HCT116 (cell line): ENCODE results near the gene CDK11B. TPM values are rescaled to one million over a fixed set of nuclear protein-coding genes. Genes with fewer than 3 reads are reported as not detected.
A peak's percentile ranks its signal among the peaks of the same experiment; 100 is the strongest.
"Not testable (repeated sequence)": the region's sequence is repeated elsewhere in the genome, so short reads cannot be mapped to it uniquely, and the experiment has no call there.

Experiments used
- ATAC-seq: fragments of 200-7000 bp; cut with Tn5 transposase; 2 replicates; pipeline ENCODE4 v1.9.1; 2020; ENCODE audit warnings: mild to moderate bottlenecking, moderate library complexity
- BruUV-seq: library from RNA; stranded (reverse); fragments of 400-500 nt; replicated peaks from 2 replicates; lab custom pipeline; 2021; lab: Mats Ljungman, UMichigan
- CTCF ChIA-PET: fragments of 300-600 bp; sonication (Branson Sonifier 250); formaldehyde crosslinking; loops from one replicate; lab custom pipeline; 2021; ENCODE audit warnings: antibody characterized with exemption; lab: Charles Lee
- POLR2A ChIA-PET: fragments of 300-600, 350-600 bp; sonication (Branson Sonifier 250); formaldehyde crosslinking; loops from one replicate; lab custom pipeline; 2021; ENCODE audit warnings: antibody characterized with exemption; lab: Charles Lee
- RAD21 ChIA-PET, 2 experiments: fragments of 300-600 bp; sonication (Branson Sonifier 250); formaldehyde crosslinking; loops; one replicate each; lab custom pipeline; 2023; ENCODE audit warnings: low total read pairs in 2 of 2; ENCODE audit not compliant: uncharacterized antibody in 2 of 2, unreplicated experiment in 2 of 2, low non-redundant PET in 1 of 2; lab: Charles Lee
- DNase-seq: peaks from one replicate; pipeline ENCODE4 v3.0.0-alpha.2; 2010; ENCODE audit warnings: low read depth, low spot score
- H2AFZ ChIP-seq: fragments of 200-600 bp; shearing (Covaris generic), sonication (generic); 2 replicates; pipeline ENCODE4 v1.6.1; 2017; ENCODE audit warnings: low read depth, mixed run types, mixed read lengths, antibody characterized with exemption, low read length; ENCODE audit not compliant: poor library complexity, severe bottlenecking
- H3K27ac ChIP-seq: 2 replicates; pipeline ENCODE4 v1.5.1; 2012; ENCODE audit warnings: low read depth, low read length
- H3K27me3 ChIP-seq: fragments of 200-600 bp; sonication (generic); 2 replicates; pipeline ENCODE4 v1.6.1; 2016; ENCODE audit warnings: mixed run types, low read length, mixed read lengths; ENCODE audit not compliant: insufficient read depth
- H3K36me3 ChIP-seq, 2 experiments: fragments of 200-500 bp in 1 of 2; fragments of 200-600 bp in 1 of 2; sonication (Bioruptor generic) in 1 of 2; sonication (generic) in 1 of 2; 2 replicates each; pipeline versions ENCODE4 v1.5.1 to v1.6.1; 2014 to 2016; ENCODE audit warnings: low read length in 2 of 2, inconsistent platforms in 1 of 2, mixed read lengths in 1 of 2, mixed run types in 1 of 2; ENCODE audit not compliant: insufficient read depth in 2 of 2, control insufficient read depth in 1 of 2
- H3K4me1 ChIP-seq, 2 experiments: fragments of 200-600 bp in 1 of 2; sonication (generic) in 1 of 2; 2 replicates each; pipeline versions ENCODE4 v1.5.1 to v1.6.1; 2012 to 2017; ENCODE audit warnings: low read length in 2 of 2, inconsistent platforms in 1 of 2, mild to moderate bottlenecking in 1 of 2, mixed read lengths in 1 of 2, mixed run types in 1 of 2, moderate library complexity in 1 of 2; ENCODE audit not compliant: insufficient read depth in 2 of 2, control insufficient read depth in 1 of 2
- H3K4me2 ChIP-seq: fragments of 200-600 bp; sonication (generic); 2 replicates; pipeline ENCODE4 v1.6.1; 2017; ENCODE audit warnings: mixed run types, low read length, mixed read lengths
- H3K4me3 ChIP-seq, 2 experiments: fragments of 200-600 bp in 1 of 2; sonication (generic) in 1 of 2; replicated peaks in 1 of 2; 2 replicates each; pipeline ENCODE4 v1.5.1; 2011 to 2016; ENCODE audit warnings: low read length in 2 of 2, control low read depth in 1 of 2, low read depth in 1 of 2, mild to moderate bottlenecking in 1 of 2, mixed read lengths in 1 of 2, mixed run types in 1 of 2
- H3K79me2 ChIP-seq: fragments of 200-600 bp; sonication (generic); 2 replicates; pipeline ENCODE4 v1.6.1; 2017; ENCODE audit warnings: mild to moderate bottlenecking, mixed run types, low read length, moderate library complexity, mixed read lengths; ENCODE audit not compliant: insufficient read depth
- H3K9ac ChIP-seq: fragments of 200-600 bp; sonication (generic); 2 replicates; pipeline ENCODE4 v1.6.1; 2016; ENCODE audit warnings: low read length, mixed read lengths
- H3K9me2 ChIP-seq: fragments of 200-600 bp; sonication (generic), shearing (Covaris generic); 2 replicates; pipeline ENCODE4 v1.6.1; 2017; ENCODE audit warnings: mixed run types, mild to moderate bottlenecking, moderate library complexity; ENCODE audit not compliant: insufficient read depth
- H3K9me3 ChIP-seq, 2 experiments: fragments of 200-500 bp in 1 of 2; fragments of 200-600 bp in 1 of 2; sonication (Bioruptor generic) in 1 of 2; sonication (generic) in 1 of 2; 2 replicates each; pipeline ENCODE4 v1.6.1; 2014 to 2017; ENCODE audit warnings: low read length in 2 of 2, mixed read lengths in 2 of 2, inconsistent platforms in 1 of 2, low read depth in 1 of 2, mild to moderate bottlenecking in 1 of 2, mixed run types in 1 of 2, moderate library complexity in 1 of 2; ENCODE audit not compliant: control insufficient read depth in 1 of 2, insufficient read depth in 1 of 2
- H4K20me1 ChIP-seq: fragments of 200-600 bp; sonication (generic), shearing (Covaris generic); 2 replicates; pipeline ENCODE4 v1.6.1; 2017; ENCODE audit warnings: mixed run types, mild to moderate bottlenecking, moderate library complexity; ENCODE audit not compliant: insufficient read depth
- CEBPB ChIP-seq: IDR thresholded peaks from 2 replicates; pipeline ENCODE4 v1.6.1; 2012; ENCODE audit warnings: low read depth
- ELF1 ChIP-seq: IDR thresholded peaks from 2 replicates; pipeline ENCODE4 v1.6.1; 2012; ENCODE audit warnings: low read depth, borderline replicate concordance
- EZH2phosphoT487 ChIP-seq: fragments of 200-600 bp; IDR thresholded peaks from 2 replicates; pipeline ENCODE4 v1.6.1; 2018; ENCODE audit warnings: antibody characterized with exemption, borderline replicate concordance
- JUND ChIP-seq: IDR thresholded peaks from 2 replicates; pipeline ENCODE4 v1.6.1; 2012
- TCF7L2 ChIP-seq: IDR thresholded peaks from 2 replicates; pipeline ENCODE4 v1.7.0; 2011; ENCODE audit warnings: borderline replicate concordance, inconsistent platforms; ENCODE audit not compliant: insufficient read depth, insufficient read length; ENCODE audit errors: extremely low read depth
- YY1 ChIP-seq: IDR thresholded peaks from 2 replicates; pipeline ENCODE4 v1.6.1; 2011; ENCODE audit warnings: low read length, low read depth, moderate library complexity, mild to moderate bottlenecking; ENCODE audit not compliant: insufficient replicate concordance; ENCODE audit errors: extremely low read depth
- ZFX ChIP-seq: fragments of 450-650 bp; IDR thresholded peaks from 2 replicates; pipeline ENCODE4 v1.6.1; 2017
- ZNF274 ChIP-seq: fragments of 200-500 bp; sonication (Bioruptor generic); IDR thresholded peaks from 2 replicates; pipeline ENCODE4 v1.6.1; 2014; ENCODE audit warnings: mild to moderate bottlenecking, low read depth, low read length, inconsistent platforms
- intact Hi-C: fragments of 100-400 bp; cut with micrococcal nuclease; formaldehyde crosslinking; loops from 2 replicates; pipeline ENCODE4 v1.10.0; 2022
- total RNA-seq: library from RNA; stranded (reverse); gene quantifications from one replicate; pipeline ENCODE4 v1.2.1, GENCODE V29; 2021; ENCODE audit not compliant: unreplicated experiment
- TF ChIP-seq, protein P1 (sequence below), 3 experiments: fragments of 200-600 bp in 1 of 3; sonication (generic) in 1 of 3; IDR thresholded peaks in 2 of 3; conservative IDR thresholded peaks in 1 of 3; 2 replicates each; pipeline ENCODE4 v1.5.1; 2012 to 2017; ENCODE audit warnings: low read depth in 2 of 3, low read length in 2 of 3, antibody characterized with exemption in 1 of 3, borderline replicate concordance in 1 of 3, control low read depth in 1 of 3, mild to moderate bottlenecking in 1 of 3, mixed read lengths in 1 of 3, mixed run types in 1 of 3, moderate library complexity in 1 of 3; ENCODE audit not compliant: insufficient read depth in 1 of 3
- TF ChIP-seq, protein P2 (sequence below): IDR thresholded peaks from 2 replicates; pipeline ENCODE4 v1.6.1; 2011; ENCODE audit warnings: mild to moderate bottlenecking, low read length, moderate library complexity; ENCODE audit not compliant: insufficient replicate concordance; ENCODE audit errors: extremely low read depth

CDK11B gene
- total RNA-seq, 1 experiment from 2014 or later: 31.5 TPM

DNA sequence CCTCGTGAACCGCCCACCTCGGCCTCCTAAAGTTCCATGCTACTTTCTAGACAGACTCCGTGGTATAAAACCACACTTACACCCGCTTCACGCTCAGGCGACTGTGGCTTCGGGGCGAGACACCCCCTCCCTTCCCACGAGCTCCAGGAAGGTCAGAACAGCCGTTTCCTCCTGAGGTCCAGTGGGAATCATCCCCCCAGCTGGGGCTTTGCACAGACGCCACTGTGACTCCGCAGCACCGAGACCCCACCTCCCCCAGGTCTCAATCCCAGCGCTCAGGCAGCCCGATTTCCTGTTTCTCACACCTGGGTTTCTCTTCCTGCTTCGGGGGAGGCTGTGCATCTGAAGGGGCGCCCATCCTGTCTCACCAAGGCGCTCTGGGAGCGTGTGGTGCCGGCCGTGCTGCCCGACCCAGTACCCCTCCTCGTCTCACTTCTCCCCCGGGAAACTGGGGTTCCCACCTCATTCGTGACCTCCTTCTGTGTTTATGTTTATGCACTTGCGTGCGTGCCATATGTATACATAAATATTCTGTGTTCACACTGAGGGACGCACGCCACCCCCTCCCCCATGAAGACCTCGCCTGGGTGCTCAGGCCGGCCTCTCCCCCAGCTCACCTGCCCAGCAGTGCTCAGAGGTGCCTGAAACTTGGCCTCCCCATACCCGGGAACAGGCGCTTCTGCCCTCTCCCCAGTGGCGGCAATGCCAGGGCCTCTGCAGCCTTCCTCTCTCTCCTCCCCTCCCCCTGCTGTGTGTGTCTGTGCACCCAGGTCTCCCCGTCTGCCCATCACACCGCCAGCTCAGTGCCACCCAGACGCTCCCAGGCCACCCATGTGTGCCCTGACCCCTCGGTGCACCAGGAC, 19.1 kb upstream of the CDK11B start:
- Histone ChIP-seq H3K4me1 (peaks cover 0 to 7% of the 10 kb centered on the region in 2 experiments; a peak in 1 of 4 replicates), H3K9me2 (no peaks in the 10 kb centered on the region), H3K27ac (0 out of 2 replicates have a peak overlapping the region, but pooled peaks have one; percentile 15), H3K36me3 (no peaks in the 10 kb centered on the region), H3K27me3 (no peaks in the 10 kb centered on the region), H2AFZ (no peak overlapping the region), H3K9me3 (no peaks in the 10 kb centered on the region), H3K9ac (no peak overlapping the region), H3K79me2 (no peaks in the 10 kb centered on the region), H3K4me3 (no peak overlapping the region), H3K4me2 (no peak overlapping the region), H4K20me1 (no peaks in the 10 kb centered on the region)
- TF ChIP-seq, protein P1, sequence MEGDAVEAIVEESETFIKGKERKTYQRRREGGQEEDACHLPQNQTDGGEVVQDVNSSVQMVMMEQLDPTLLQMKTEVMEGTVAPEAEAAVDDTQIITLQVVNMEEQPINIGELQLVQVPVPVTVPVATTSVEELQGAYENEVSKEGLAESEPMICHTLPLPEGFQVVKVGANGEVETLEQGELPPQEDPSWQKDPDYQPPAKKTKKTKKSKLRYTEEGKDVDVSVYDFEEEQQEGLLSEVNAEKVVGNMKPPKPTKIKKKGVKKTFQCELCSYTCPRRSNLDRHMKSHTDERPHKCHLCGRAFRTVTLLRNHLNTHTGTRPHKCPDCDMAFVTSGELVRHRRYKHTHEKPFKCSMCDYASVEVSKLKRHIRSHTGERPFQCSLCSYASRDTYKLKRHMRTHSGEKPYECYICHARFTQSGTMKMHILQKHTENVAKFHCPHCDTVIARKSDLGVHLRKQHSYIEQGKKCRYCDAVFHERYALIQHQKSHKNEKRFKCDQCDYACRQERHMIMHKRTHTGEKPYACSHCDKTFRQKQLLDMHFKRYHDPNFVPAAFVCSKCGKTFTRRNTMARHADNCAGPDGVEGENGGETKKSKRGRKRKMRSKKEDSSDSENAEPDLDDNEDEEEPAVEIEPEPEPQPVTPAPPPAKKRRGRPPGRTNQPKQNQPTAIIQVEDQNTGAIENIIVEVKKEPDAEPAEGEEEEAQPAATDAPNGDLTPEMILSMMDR (IDR thresholded peaks at IDR 0.05 in 2 of 3, conservative IDR thresholded peaks at IDR 0.05 in 1 of 3; ENCODE audit: borderline replicate concordance in 1 of 3, insufficient read depth in 1 of 3, low read depth in 2 of 3, low read length in 2 of 3): no peak
- TF ChIP-seq, protein P2, sequence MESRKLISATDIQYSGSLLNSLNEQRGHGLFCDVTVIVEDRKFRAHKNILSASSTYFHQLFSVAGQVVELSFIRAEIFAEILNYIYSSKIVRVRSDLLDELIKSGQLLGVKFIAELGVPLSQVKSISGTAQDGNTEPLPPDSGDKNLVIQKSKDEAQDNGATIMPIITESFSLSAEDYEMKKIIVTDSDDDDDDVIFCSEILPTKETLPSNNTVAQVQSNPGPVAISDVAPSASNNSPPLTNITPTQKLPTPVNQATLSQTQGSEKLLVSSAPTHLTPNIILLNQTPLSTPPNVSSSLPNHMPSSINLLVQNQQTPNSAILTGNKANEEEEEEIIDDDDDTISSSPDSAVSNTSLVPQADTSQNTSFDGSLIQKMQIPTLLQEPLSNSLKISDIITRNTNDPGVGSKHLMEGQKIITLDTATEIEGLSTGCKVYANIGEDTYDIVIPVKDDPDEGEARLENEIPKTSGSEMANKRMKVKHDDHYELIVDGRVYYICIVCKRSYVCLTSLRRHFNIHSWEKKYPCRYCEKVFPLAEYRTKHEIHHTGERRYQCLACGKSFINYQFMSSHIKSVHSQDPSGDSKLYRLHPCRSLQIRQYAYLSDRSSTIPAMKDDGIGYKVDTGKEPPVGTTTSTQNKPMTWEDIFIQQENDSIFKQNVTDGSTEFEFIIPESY: no peak
- TF ChIP-seq YY1 (no peak), JUND (no peak), ELF1 (no peak), EZH2phosphoT487 (no peak), TCF7L2 (no peak), CEBPB (no peak), ZNF274 (no peak), ZFX (no peak)
- ATAC-seq (no peak), DNase-seq (no peak)
- intact Hi-C loops: no loop called here
- ChIA-PET POLR2A (no interaction called here), CTCF (no interaction called here), RAD21 (no interaction called here)
- no TSS peak for BruUV-seq

DNA sequence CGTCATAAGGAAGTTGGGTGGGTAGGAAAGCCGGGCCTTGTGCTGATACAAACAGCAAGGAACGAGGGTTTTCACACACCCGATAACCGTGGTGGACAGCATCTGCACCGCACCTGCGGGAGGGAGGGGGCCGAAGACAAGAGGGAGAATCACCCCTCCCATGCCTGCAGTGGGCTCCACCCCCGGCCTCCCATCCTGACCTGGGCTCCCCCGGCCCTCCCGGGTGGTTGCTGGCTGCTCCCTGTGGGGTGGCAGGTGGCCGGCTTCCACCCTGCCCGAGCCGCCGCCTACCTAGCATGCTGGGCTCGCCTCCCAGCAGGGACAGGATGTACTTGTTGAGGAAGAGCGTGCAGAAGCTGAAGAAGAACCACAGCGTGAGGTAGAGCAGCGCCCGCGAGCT, 17.3 kb upstream of the CDK11B start:
- intact Hi-C loops, POLR2A ChIA-PET, CTCF ChIA-PET, H4K20me1 ChIP-seq, H3K9me3 ChIP-seq, H3K9me2 ChIP-seq, H3K4me2 ChIP-seq, H3K4me3 ChIP-seq, H3K4me1 ChIP-seq, H3K27ac ChIP-seq, H3K36me3 ChIP-seq, H3K9ac ChIP-seq, H2AFZ ChIP-seq, ATAC-seq, BruUV-seq, RAD21 ChIA-PET, DNase-seq, H3K79me2 ChIP-seq, H3K27me3 ChIP-seq: not testable (repeated sequence)
